Glutamatergic neuron (in vitro differentiated cells): Measurements from ENCODE around the gene SMPDL3B. TPM values are rescaled to one million over a fixed set of nuclear protein-coding genes. Genes with fewer than 3 reads are reported as not detected.

Source experiments
- DNase-seq: peaks from one replicate; pipeline ENCODE4 v3.0.0; 2022
- H3K27ac Mint-ChIP-seq: one replicate; pipeline ENCODE4 v1.8.0; 2020; ENCODE audit warnings: mild to moderate bottlenecking, mixed read lengths, inconsistent platforms; ENCODE audit not compliant: unreplicated experiment
- H3K27me3 Mint-ChIP-seq: one replicate; pipeline ENCODE4 v1.8.0; 2020; ENCODE audit warnings: mild to moderate bottlenecking, moderate library complexity, mixed read lengths, inconsistent platforms; ENCODE audit not compliant: unreplicated experiment
- H3K36me3 Mint-ChIP-seq: one replicate; pipeline ENCODE4 v1.8.0; 2020; ENCODE audit warnings: mild to moderate bottlenecking, mixed read lengths, inconsistent platforms; ENCODE audit not compliant: unreplicated experiment
- H3K4me1 Mint-ChIP-seq: one replicate; pipeline ENCODE4 v1.8.0; 2020; ENCODE audit warnings: mild to moderate bottlenecking, low read depth, mixed read lengths, inconsistent platforms; ENCODE audit not compliant: unreplicated experiment
- H3K4me3 Mint-ChIP-seq: one replicate; pipeline ENCODE4 v1.8.0; 2020; ENCODE audit warnings: mild to moderate bottlenecking, mixed read lengths, inconsistent platforms; ENCODE audit not compliant: unreplicated experiment
- H3K9me3 Mint-ChIP-seq: one replicate; pipeline ENCODE4 v1.8.0; 2020; ENCODE audit warnings: mild to moderate bottlenecking, moderate library complexity, mixed read lengths, inconsistent platforms; ENCODE audit not compliant: unreplicated experiment
- total RNA-seq: library from RNA; stranded (reverse); fragmentation: NEBNext Ultra II Directional; extraction: Animal tissue kit (Norgen Biotek cat#: 25700); gene quantifications from one replicate; pipeline ENCODE4 v1.2.1, GENCODE V29; 2021; ENCODE audit not compliant: unreplicated experiment
- TF ChIP-seq, protein P1 (sequence below): fragments of 200-600 bp; sonication (generic); IDR thresholded peaks from one replicate; pipeline ENCODE4 v1.5.0; 2021; ENCODE audit not compliant: partially characterized antibody, unreplicated experiment

The SMPDL3B gene
- total RNA-seq, 1 donor from 2014 or later, result not detected

DNA sequence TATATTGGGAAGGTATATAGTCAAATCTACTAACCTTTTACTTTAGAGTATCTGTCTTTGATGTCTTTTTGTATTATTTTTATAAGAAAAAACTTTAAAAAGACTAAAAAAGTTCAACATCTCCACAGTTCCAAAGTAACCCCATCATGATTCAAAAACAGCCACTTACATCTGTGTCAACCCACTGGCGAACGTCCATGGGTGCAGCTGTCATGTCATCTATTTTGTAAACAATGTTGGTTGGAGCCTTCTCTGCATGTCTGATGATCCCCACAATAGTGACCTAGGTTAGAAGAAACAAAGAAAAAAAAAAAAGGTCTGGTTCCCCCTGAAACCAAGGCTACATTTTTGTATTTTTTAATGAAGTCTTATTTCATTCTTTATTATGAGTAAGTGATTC lies 28.0 kb upstream of the SMPDL3B start:
- Mint-ChIP-seq H3K9me3 (no peaks in the 10 kb centered on the region), H3K27me3 (no peaks in the 10 kb centered on the region), H3K36me3 (no peaks in the 10 kb centered on the region), H3K4me1 (no peaks in the 10 kb centered on the region), H3K27ac (no peak overlapping the region), H3K4me3 (no peak overlapping the region)
- TF ChIP-seq, protein P1, sequence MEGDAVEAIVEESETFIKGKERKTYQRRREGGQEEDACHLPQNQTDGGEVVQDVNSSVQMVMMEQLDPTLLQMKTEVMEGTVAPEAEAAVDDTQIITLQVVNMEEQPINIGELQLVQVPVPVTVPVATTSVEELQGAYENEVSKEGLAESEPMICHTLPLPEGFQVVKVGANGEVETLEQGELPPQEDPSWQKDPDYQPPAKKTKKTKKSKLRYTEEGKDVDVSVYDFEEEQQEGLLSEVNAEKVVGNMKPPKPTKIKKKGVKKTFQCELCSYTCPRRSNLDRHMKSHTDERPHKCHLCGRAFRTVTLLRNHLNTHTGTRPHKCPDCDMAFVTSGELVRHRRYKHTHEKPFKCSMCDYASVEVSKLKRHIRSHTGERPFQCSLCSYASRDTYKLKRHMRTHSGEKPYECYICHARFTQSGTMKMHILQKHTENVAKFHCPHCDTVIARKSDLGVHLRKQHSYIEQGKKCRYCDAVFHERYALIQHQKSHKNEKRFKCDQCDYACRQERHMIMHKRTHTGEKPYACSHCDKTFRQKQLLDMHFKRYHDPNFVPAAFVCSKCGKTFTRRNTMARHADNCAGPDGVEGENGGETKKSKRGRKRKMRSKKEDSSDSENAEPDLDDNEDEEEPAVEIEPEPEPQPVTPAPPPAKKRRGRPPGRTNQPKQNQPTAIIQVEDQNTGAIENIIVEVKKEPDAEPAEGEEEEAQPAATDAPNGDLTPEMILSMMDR, result no peak
- DNase-seq, result no peak

DNA sequence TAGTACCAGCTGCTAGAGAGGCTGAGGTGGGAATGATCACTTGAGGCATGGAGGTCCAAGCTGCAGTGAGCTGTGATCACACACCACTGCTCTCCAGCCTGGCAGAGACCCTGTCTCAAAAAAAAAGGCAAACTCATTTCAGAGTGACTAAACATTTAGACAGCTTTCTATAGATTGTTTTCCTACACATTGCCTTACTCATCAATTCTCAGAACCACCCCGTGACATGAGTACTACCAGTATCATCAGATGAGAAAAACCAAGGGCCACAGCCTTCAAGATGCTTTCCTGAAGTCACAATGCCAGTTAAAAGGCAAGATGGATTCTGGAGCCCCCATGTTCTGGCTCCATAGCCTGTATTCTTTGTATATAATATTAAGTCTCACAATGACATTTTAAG lies 22.4 kb upstream of the SMPDL3B start:
- Mint-ChIP-seq H3K36me3 (no peaks in the 10 kb centered on the region), H3K4me3 (no peak overlapping the region), H3K4me1 (no peaks in the 10 kb centered on the region), H3K27me3 (peaks cover 2% of the 10 kb centered on the region), H3K27ac (no peak overlapping the region), H3K9me3 (peaks cover 8% of the 10 kb centered on the region)
- TF ChIP-seq, protein P1, result no peak
- DNase-seq, result no peak

DNA sequence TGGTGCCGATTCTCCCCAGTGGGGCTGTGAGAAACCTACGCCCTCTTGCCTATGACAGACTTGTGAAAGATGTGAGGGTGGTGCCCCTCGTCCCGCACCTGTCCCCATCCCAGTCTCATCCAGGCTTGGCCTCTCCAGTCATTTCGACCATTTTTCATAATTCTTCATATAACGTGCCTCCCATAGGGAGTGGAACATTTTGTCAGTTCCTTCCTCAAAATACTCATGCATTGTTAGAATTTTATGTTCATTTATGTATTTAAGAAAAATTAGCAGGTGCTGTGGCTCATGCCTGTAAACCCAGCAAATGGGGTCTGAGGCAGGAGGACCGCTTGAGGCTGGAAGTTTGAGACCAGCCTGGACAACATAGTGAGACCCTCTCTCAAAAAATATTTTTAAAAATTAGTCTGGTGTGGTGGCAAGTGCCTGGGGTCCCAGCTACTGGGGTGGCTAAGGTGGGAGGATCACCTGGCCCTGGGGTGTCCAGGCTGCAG lies 19.7 kb upstream of the SMPDL3B start:
- TF ChIP-seq, protein P1, result no peak
- H3K27me3 Mint-ChIP-seq, result peaks cover 5% of the 10 kb centered on the region
- H3K9me3 Mint-ChIP-seq, result peaks cover 8% of the 10 kb centered on the region
- peak overlapping the region; percentile 100 for H3K4me3 Mint-ChIP-seq
- no peaks in the 10 kb centered on the region for H3K4me1 Mint-ChIP-seq
- no peaks in the 10 kb centered on the region for H3K36me3 Mint-ChIP-seq
- DNase-seq, result no peak
- H3K27ac Mint-ChIP-seq, result peak overlapping the region; percentile 86

DNA sequence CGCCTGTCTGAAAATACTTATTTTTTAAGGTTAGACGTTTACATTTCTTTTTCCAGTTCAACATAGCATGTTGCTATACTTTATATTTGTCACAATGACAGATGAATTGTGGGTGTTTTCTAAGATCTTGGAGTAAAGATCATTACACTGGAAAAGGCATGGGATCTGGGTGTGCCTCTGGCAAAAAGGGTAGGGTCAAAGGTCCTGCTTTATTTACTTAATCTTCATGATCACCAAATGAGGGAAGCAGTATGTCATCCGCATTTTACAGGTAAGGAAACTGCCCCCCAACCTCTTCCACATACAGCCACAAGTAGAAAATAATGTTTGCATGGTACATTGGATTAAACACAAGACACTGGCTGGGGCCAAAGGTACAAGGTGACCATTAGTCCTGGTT lies 12.5 kb upstream of the SMPDL3B start:
- H3K9me3 Mint-ChIP-seq, result no peaks in the 10 kb centered on the region
- no peaks in the 10 kb centered on the region for H3K36me3 Mint-ChIP-seq
- H3K27ac Mint-ChIP-seq, result no peak overlapping the region
- DNase-seq, result no peak
- H3K27me3 Mint-ChIP-seq, result peaks cover 3% of the 10 kb centered on the region
- H3K4me3 Mint-ChIP-seq, result no peak overlapping the region
- TF ChIP-seq, protein P1, result no peak
- no peaks in the 10 kb centered on the region for H3K4me1 Mint-ChIP-seq

DNA sequence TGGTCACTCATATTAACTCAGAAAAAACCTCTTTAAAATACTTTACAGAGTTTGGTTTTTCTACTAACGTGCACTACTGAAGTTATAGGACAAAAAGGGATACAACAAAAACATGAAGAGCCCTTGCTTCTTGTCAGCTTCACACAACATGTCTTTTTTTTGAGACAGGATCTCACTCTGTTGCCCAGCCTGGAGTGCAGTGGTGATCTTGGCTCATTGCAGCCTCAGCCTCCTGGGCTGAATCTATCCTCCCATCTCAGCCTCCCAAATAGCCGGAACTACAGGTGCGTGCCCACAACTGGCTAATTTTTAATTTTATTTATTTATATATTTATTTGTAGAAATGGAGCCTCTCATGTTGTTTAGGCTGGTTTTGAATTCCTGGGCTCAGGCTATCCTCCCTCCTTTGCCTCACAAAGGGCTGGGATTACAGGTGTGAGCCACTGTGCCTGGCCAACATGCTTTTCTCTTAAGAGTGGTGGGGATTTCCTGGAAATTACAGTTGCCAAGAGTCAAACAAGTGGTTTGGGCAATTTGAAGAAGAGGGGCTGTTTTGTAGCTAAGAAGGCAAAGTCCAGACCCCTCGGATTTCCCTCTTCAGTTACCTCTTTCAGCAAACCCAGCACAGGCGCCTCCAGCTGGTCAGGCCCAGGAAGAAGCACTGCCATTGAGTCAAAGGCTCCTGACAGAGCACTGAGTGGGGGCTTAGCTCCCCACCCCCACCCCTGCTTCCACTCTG lies 6.4 kb upstream of the SMPDL3B start:
- DNase-seq, result no peak
- no peak overlapping the region for H3K4me3 Mint-ChIP-seq
- no peaks in the 10 kb centered on the region for H3K27me3 Mint-ChIP-seq
- H3K36me3 Mint-ChIP-seq, result no peaks in the 10 kb centered on the region
- H3K9me3 Mint-ChIP-seq, result peaks cover 4% of the 10 kb centered on the region
- H3K4me1 Mint-ChIP-seq, result no peaks in the 10 kb centered on the region
- TF ChIP-seq, protein P1, result no peak
- no peak overlapping the region for H3K27ac Mint-ChIP-seq
